ENCODE results near the gene CPEB4. TPM values are rescaled to one million over a fixed set of nuclear protein-coding genes. Genes with fewer than 3 reads are reported as not detected.
A peak's percentile ranks its signal among the peaks of the same experiment; 100 is the strongest.

The CPEB4 gene
- total RNA-seq, 1 donor from 2014 or later: 31.9 TPM

GRCh38 chr5:173913686-173914321 is 25.7 kb downstream of the CPEB4 start:
- Histone ChIP-seq H3K4me3 (no peak overlapping the region), H3K4me1 (peaks cover 14% of the 10 kb centered on the region), H3K36me3 (peaks cover 0 to 8% of the 10 kb centered on the region in 2 donors), H3K27me3 (no peaks in the 10 kb centered on the region), H3K9me3 (no peaks in the 10 kb centered on the region), H3K27ac (no peak overlapping the region)
- no peak for DNase-seq (ENCODE audit: extremely low spot score in 2 of 2)
- TF ChIP-seq POLR2AphosphoS5 (IDR thresholded peaks at IDR 0.05; ENCODE audit: insufficient read depth in 1 of 2, low read depth in 1 of 2): no peak
- no peak for TF ChIP-seq CTCF (IDR thresholded peaks at IDR 0.05)
- no peak for TF ChIP-seq POLR2A (IDR thresholded peaks at IDR 0.05)
- intact Hi-C loops (cut with DNase I): no loop called here

- TF ChIP-seq POLR2AphosphoS5 (IDR thresholded peaks at IDR 0.05; ENCODE audit: insufficient read depth in 1 of 2, low read depth in 1 of 2) (no peak), CTCF (IDR thresholded peaks at IDR 0.05) (no peak), POLR2A (IDR thresholded peaks at IDR 0.05) (no peak)
- DNase-seq (ENCODE audit: extremely low spot score in 2 of 2): no peak
- Histone ChIP-seq H3K4me3 (no peak overlapping the region), H3K27me3 (no peaks in the 10 kb centered on the region), H3K9me3 (no peaks in the 10 kb centered on the region), H3K4me1 (peaks cover 25% of the 10 kb centered on the region), H3K27ac (no peak overlapping the region), H3K36me3 (peaks cover 0 to 8% of the 10 kb centered on the region in 2 donors)
- intact Hi-C loops (cut with DNase I): no loop called here
Observed at GRCh38 chr5:173915310-173916014, 27.3 kb downstream of the CPEB4 start.

GRCh38 chr5:173916233-173916632 is 28.1 kb downstream of the CPEB4 start:
- no peak for DNase-seq (ENCODE audit: extremely low spot score in 2 of 2)
- peak overlapping the region; percentile 89 for H3K27ac ChIP-seq
- no peaks in the 10 kb centered on the region for H3K9me3 ChIP-seq
- intact Hi-C loops (cut with DNase I): no loop called here
- no peak for TF ChIP-seq POLR2A (IDR thresholded peaks at IDR 0.05)
- TF ChIP-seq POLR2AphosphoS5 (IDR thresholded peaks at IDR 0.05; ENCODE audit: insufficient read depth in 1 of 2, low read depth in 1 of 2): no peak
- TF ChIP-seq CTCF (IDR thresholded peaks at IDR 0.05): no peak
- no peak overlapping the region for H3K4me3 ChIP-seq
- H3K4me1 ChIP-seq: peaks cover 33% of the 10 kb centered on the region
- H3K27me3 ChIP-seq: no peaks in the 10 kb centered on the region
- H3K36me3 ChIP-seq: peaks cover 0 to 1% of the 10 kb centered on the region in 2 donors

- intact Hi-C loops (cut with DNase I): no loop called here
- H3K27me3 ChIP-seq: no peaks in the 10 kb centered on the region
- no peaks in the 10 kb centered on the region for H3K36me3 ChIP-seq
- DNase-seq (ENCODE audit: extremely low spot score in 2 of 2): no peak
- H3K4me1 ChIP-seq: peaks cover 51% of the 10 kb centered on the region
- peak overlapping the region; percentile 43 to 46 for H3K4me3 ChIP-seq
- H3K27ac ChIP-seq: peak overlapping the region; percentile 89
- TF ChIP-seq POLR2AphosphoS5 (IDR thresholded peaks at IDR 0.05; ENCODE audit: insufficient read depth in 1 of 2, low read depth in 1 of 2) (peak in 1 of 2 donors; percentile 46), POLR2A (IDR thresholded peaks at IDR 0.05) (peak in 1 of 2 donors; percentile 49), CTCF (IDR thresholded peaks at IDR 0.05) (no peak)
- no peaks in the 10 kb centered on the region for H3K9me3 ChIP-seq
Observed at GRCh38 chr5:173917788-173918786, 29.9 kb downstream of the CPEB4 start.

Data from vagina (tissue), 2 donors.